GM12875 (cell line): Measurements from ENCODE around the gene EPHB4.

Experiments
- H3K4me3 ChIP-seq: one replicate; pipeline ENCODE4 v1.5.1; 2011; ENCODE audit warnings: low read depth, low read length, control low read depth
- CTCF ChIP-seq: IDR thresholded peaks from 2 replicates; pipeline ENCODE4 v1.5.1; 2011; ENCODE audit warnings: low read depth, mild to moderate bottlenecking, control low read depth, inconsistent platforms, low read length, moderate library complexity, borderline replicate concordance; ENCODE audit not compliant: insufficient read depth

Gene EPHB4

DNA sequence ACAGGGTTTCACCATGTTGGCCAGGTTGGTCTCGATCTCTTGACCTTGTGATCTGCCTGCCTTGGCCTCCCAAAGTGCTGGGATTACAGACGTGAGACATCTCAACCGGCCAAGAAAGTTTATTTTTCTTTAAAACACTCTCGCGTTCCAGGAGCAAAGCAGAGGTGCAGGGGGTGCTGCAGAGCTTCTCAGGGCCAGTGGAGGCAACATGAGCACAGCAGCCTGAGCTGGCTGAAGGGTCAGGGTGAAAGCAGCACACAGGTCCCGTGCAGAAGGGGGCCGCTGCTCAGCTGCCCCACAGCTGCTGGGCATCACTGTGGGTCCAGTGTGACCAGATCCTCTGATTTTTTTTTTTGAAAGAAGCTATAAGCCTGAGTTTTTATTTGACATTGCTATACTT is 46.1 kb downstream of the EPHB4 start:
- H3K4me3 ChIP-seq, result no peak overlapping the region
- TF ChIP-seq CTCF, result no peak

GRCh38 chr7:100779359-100779758 is 48.0 kb downstream of the EPHB4 start:
- no peak for TF ChIP-seq CTCF

GRCh38 chr7:100778061-100778621 is 49.2 kb downstream of the EPHB4 start:
- no peak overlapping the region for H3K4me3 ChIP-seq
- no peak for TF ChIP-seq CTCF

More at GRCh38 chr7:100779359-100779758, 48.0 kb downstream of the EPHB4 start:
- H3K4me3 ChIP-seq, result no peak overlapping the region

GRCh38 chr7:100773491-100773890 is 53.8 kb downstream of the EPHB4 start:
- no peak for TF ChIP-seq CTCF
- no peak overlapping the region for H3K4me3 ChIP-seq

DNA sequence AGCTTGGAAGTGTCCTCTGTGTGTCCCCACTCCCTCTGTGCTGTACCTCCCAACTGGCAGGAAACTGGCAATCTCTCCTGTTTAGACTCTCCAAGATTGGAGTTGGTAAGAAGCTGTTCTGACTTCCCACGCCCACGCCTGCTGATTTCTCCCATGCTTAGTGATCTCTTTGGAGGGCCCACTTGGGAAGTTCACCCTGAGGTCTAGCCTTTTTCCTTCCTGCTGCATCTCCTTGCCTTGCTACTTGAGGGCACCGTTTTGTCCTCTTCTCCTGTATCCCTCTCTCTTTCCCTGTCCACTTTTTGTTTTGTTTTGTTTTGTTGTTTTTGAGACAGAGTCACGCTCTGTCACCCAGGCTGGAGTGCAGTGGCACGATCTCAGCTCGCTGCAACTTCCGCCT is 58.5 kb downstream of the EPHB4 start:
- H3K4me3 ChIP-seq, result no peak overlapping the region
- TF ChIP-seq CTCF, result no peak

- H3K4me3 ChIP-seq, result no peak overlapping the region
- TF ChIP-seq CTCF, result no peak
Measured at GRCh38 chr7:100765250-100765649, 62.1 kb downstream of the EPHB4 start.

DNA sequence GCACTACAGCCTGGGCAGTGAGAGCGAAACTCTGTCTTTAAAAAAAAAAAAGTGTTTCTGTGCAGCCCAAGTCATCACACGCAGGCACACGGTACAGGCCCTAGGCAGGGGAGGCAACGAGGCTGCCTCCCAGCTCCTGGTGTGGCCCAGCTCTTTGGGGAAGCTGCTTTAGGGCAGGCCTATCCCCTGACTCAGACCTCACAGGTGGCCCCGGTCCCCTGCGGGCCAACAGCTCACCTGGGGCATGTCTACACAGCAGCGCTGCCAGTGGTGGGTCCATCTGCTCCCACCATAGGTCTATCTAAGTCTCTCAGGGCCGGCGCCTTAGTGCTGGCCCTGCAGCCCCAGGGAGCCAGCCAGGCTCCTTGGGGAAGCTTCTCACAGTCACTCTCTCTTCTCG is 62.5 kb downstream of the EPHB4 start:
- no peak for TF ChIP-seq CTCF
- H3K4me3 ChIP-seq, result no peak overlapping the region
